Right lobe of liver (tissue), 6 donors: ENCODE results near the gene SLC25A13. TPM values are rescaled to one million over a fixed set of nuclear protein-coding genes. Genes with fewer than 3 reads are reported as not detected.

Experiments used
- ATAC-seq, 4 donors: fragments of 200-7000 bp; cut with Tn5 transposase; one replicate each; pipeline ENCODE4 v1.9.1; 2020; ENCODE audit warnings: mild to moderate bottlenecking in 4 of 4, moderate library complexity in 4 of 4
- DNase-seq, 3 donors: peaks; one replicate each; pipeline ENCODE4 v3.0.0-alpha.2; 2020
- H3K27ac ChIP-seq, 3 donors: fragments of 200-600 bp; one replicate each; pipeline ENCODE4 v1.8.0; 2022
- H3K27me3 ChIP-seq, 2 donors: fragments of 200-600 bp; one replicate each; pipeline ENCODE4 v1.8.0; 2022
- H3K36me3 ChIP-seq, 4 donors: fragments of 200-600 bp; sonication (generic) in 1 of 4; one replicate each; pipeline versions ENCODE4 v1.5.1 to v1.8.0; 2017 to 2022; ENCODE audit warnings: control low read depth in 1 of 4
- H3K4me1 ChIP-seq, 4 donors: fragments of 200-600 bp; sonication (generic) in 1 of 4; one replicate each; pipeline versions ENCODE4 v1.5.1 to v1.8.0; 2017 to 2022; ENCODE audit warnings: control low read depth in 1 of 4
- H3K4me3 ChIP-seq, 3 donors: fragments of 200-600 bp; one replicate each; pipeline ENCODE4 v1.8.0; 2022
- H3K9me3 ChIP-seq, 4 donors: fragments of 200-600 bp; sonication (generic) in 1 of 4; one replicate each; pipeline versions ENCODE4 v1.5.1 to v1.8.0; 2017 to 2022; ENCODE audit warnings: control low read depth in 1 of 4
- POLR2A ChIP-seq: fragments of 450-650 bp; IDR thresholded peaks from one replicate; pipeline ENCODE4 v1.6.1; 2017; ENCODE audit warnings: antibody characterized with exemption, mild to moderate bottlenecking
- WGBS: methylation state at CpG from one replicate; pipeline ENCODE4 v1.1.6; 2018; ENCODE audit warnings: low coverage, low lambda C conversion rate; ENCODE audit not compliant: insufficient coverage; ENCODE audit errors: missing lambda C conversion rate; 5-methylcytosine and 5-hydroxymethylcytosine counted together
- intact Hi-C, 2 donors: fragments of 100-400 bp; cut with DNase I; formaldehyde crosslinking; loops; one replicate each; pipeline versions ENCODE4 v1.11.2 to v1.14.1; 2022
- total RNA-seq, 6 experiments: library from RNA; depleted of rRNA in 2 of 6; stranded (reverse); fragments of >200 nt in 2 of 6; fragmentation: NEBNext Ultra II Directional in 3 of 6; extraction: Animal tissue kit (Norgen Biotek cat#: 25700) in 3 of 6; gene quantifications; one replicate each; pipeline versions ENCODE4 v1.1.0 to v1.2.4, GENCODE V29; 2016 to 2023
- TF ChIP-seq, protein P1 (sequence below), 4 donors: fragments of 200-600 bp in 3 of 4; fragments of 450-650 bp in 1 of 4; IDR thresholded peaks; one replicate each; pipeline versions ENCODE4 v1.5.1 to v1.8.0; 2016 to 2022; ENCODE audit warnings: antibody characterized with exemption in 4 of 4, mild to moderate bottlenecking in 2 of 4
- donor health status: DM: no; HTN: yes; CAD: no.
- donor health status: DM: no; HTN: no; CAD: no.
- donor health status: DM: no; HTN: no; CAD: no.
- donor health status: DM: no; HTN: yes; CAD: no.
- donor health status: DM: no; HTN: yes; CAD: no.

The SLC25A13 gene
- total RNA-seq, 6 experiments from 2014 or later, result 54.5 to 110 (median 83.0) TPM

DNA sequence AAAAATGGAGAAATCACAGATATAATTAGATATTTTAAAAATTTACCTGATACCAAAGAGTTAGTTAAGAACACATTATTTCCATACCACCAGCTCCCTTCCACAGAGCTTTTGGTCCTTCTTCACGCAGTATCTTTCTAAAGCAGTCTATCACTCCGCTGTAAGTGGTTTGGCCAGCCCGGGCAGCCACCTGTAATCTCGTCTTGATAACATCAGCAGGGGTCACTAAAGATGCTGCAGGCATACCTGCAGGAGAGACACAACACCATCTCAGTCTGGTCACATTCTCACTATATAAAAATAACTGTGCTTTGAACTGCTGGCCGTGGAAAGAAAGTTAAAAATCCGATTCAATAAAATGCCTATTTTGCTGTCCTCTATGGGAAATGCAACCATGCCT lies 200.1 kb downstream of the SLC25A13 start:
- Histone ChIP-seq H3K4me3 (no peak overlapping the region), H3K9me3 (no peaks in the 10 kb centered on the region), H3K36me3 (peaks cover 0 to 33% (median 17%) of the 10 kb centered on the region in 4 donors), H3K4me1 (peaks cover 0 to 10% (median 0%) of the 10 kb centered on the region in 4 donors), H3K27me3 (no peaks in the 10 kb centered on the region), H3K27ac (no peak overlapping the region)
- no peak for ATAC-seq
- intact Hi-C loops, result no loop called here
- DNase-seq, result no peak
- TF ChIP-seq POLR2A, result no peak
- TF ChIP-seq, protein P1, sequence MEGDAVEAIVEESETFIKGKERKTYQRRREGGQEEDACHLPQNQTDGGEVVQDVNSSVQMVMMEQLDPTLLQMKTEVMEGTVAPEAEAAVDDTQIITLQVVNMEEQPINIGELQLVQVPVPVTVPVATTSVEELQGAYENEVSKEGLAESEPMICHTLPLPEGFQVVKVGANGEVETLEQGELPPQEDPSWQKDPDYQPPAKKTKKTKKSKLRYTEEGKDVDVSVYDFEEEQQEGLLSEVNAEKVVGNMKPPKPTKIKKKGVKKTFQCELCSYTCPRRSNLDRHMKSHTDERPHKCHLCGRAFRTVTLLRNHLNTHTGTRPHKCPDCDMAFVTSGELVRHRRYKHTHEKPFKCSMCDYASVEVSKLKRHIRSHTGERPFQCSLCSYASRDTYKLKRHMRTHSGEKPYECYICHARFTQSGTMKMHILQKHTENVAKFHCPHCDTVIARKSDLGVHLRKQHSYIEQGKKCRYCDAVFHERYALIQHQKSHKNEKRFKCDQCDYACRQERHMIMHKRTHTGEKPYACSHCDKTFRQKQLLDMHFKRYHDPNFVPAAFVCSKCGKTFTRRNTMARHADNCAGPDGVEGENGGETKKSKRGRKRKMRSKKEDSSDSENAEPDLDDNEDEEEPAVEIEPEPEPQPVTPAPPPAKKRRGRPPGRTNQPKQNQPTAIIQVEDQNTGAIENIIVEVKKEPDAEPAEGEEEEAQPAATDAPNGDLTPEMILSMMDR (IDR thresholded peaks at IDR 0.05), result no peak
- WGBS, result 96% methylated on average over 6 of the region's 6 CpGs

DNA sequence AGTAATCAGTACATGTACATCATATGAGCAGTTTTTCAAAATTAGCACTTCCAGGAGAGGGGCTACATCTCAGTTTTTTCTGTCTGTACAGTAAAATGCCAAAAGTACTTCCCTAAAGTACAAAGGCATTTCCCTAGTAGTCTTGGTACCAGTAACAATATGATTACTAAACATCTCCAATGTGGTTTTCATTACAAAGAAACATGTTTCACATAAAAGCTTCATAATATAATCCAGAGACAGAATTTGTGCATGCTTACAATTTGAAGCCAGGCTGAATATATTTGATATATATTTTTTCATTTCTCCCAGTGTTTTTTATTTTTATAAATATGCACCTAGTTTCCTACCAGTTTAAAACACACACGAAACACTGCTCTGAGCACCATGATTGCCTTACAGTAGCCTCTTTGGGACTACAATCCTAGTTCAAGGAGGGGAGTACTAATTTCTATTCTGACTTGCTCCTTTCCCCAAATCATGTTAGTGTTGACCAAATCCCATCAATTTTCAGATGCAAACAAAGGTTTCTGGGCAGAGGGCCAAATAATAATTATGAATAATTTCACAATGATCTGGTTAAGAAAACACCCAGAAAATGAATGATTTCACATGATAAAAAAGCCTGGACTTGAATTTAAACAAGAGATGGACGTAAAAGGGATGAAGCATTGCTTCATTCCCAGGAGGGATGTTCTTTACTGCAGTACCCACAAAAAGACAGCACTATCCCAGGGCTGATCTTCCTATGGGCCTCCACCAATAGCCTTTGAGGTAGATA lies 201.3 kb downstream of the SLC25A13 start:
- Histone ChIP-seq H3K9me3 (no peaks in the 10 kb centered on the region), H3K27me3 (no peaks in the 10 kb centered on the region), H3K4me3 (no peak overlapping the region), H3K36me3 (peaks cover 0 to 33% (median 17%) of the 10 kb centered on the region in 4 donors), H3K27ac (no peak overlapping the region), H3K4me1 (no peaks in the 10 kb centered on the region)
- 93% methylated on average over 2 of the region's 2 CpGs for WGBS
- ATAC-seq (no peak), DNase-seq (no peak)
- TF ChIP-seq, protein P1 (IDR thresholded peaks at IDR 0.05), result no peak
- TF ChIP-seq POLR2A, result no peak
- intact Hi-C loops, result no loop called here

DNA sequence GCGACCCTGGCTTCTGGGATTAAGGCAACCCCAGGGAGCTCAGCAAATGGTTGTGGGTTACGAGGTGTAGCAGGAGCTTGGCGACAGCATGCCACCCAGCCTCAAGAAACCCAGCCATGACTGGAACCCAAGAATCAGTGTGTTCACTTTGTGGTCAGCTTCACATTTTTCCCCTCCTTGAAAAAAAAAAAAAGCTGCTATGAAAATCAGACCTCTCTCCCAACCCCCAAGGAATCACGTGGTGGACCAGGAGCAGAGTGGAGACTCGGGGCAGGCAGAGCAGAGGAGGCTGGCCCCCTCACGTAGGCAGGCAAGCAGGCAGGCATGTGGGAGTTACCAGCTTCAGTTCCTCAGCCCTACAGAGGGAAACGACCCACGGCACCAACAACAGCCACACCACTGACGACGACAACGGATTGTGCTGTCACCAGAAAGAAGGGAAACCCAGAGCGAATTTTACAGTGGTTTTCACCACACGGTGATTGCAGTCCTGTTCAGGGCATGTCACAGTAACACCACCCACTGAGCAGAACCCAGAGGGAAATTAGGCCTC lies 203.4 kb downstream of the SLC25A13 start:
- Histone ChIP-seq H3K36me3 (peaks cover 0 to 31% (median 17%) of the 10 kb centered on the region in 4 donors), H3K27me3 (no peaks in the 10 kb centered on the region), H3K4me3 (no peak overlapping the region), H3K4me1 (no peaks in the 10 kb centered on the region), H3K9me3 (no peaks in the 10 kb centered on the region), H3K27ac (no peak overlapping the region)
- peak in 2 of 4 donors; percentile 22 to 40 for ATAC-seq
- TF ChIP-seq, protein P1 (IDR thresholded peaks at IDR 0.05), result no peak
- no peak for TF ChIP-seq POLR2A
- 66% methylated on average over 6 of the region's 13 CpGs for WGBS
- DNase-seq, result no peak
- intact Hi-C loops, result no loop called here

DNA sequence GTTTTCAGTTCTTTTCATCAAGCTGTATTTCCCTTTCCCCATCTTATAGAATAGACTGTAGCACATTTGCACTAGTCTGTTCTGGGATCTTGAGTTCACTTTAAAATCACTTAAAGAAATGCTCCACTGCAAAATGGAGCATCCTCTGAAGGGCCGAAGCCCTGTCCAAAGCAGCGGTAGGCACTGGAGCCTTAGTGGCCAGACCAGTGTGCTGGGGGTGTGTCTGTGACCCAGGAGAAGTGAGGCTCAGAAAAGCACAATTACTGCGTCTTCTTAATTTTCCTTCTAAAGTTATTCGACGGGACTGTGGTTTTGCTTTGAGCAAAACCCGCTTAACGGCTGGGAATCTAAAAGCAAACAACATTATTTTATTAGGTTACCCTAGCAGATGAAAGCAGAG lies 205.7 kb downstream of the SLC25A13 start:
- TF ChIP-seq POLR2A, result no peak
- TF ChIP-seq, protein P1 (IDR thresholded peaks at IDR 0.05), result no peak
- WGBS, result 90% methylated on average over 6 of the region's 7 CpGs

More for the DNA sequence above, 205.7 kb downstream of the SLC25A13 start:
- H3K27ac ChIP-seq, result no peak overlapping the region
- ATAC-seq (no peak), DNase-seq (no peak)
- H3K9me3 ChIP-seq, result no peaks in the 10 kb centered on the region
- intact Hi-C loops, result no loop called here
- peaks cover 0 to 18% (median 11%) of the 10 kb centered on the region in 4 donors for H3K36me3 ChIP-seq
- H3K27me3 ChIP-seq, result no peaks in the 10 kb centered on the region
- no peak overlapping the region for H3K4me3 ChIP-seq
- no peaks in the 10 kb centered on the region for H3K4me1 ChIP-seq
